ENCODE data around the gene PDSS2. TPM values are rescaled to one million over a fixed set of nuclear protein-coding genes. Genes with fewer than 3 reads are reported as not detected.
"Not testable (repeated sequence)": the region's sequence is repeated elsewhere in the genome, so short reads cannot be mapped to it uniquely, and the experiment has no call there.

PDSS2 gene
- total and polyA plus RNA-seq, 2 of the 4 experiments (the other 2 are of a cell fraction), result 8.6 to 9.2 TPM

DNA sequence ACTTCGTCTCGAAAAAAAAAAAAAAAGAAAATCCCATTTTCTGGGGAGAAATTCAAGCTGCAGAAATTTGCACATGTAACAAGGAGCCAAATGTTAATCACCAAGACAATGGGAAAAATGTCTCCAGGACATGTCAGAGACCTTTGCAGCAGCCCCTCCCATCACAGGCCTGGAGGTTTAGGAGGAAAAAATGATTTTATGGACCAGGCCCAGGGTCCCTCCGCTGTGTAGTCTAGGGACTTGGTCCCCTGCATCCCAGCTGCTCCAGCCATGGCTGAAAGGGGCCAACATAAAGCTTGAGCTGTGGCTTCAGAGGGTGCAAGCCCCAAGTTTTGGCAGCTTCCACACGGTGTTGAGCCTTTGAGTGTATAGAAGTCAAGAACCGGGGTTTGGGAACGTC lies 33.4 kb downstream of the PDSS2 start:
- H3K79me1 ChIP-seq (ENCODE audit: low read depth in 1 of 2, low read length in 2 of 2), result peaks cover 0 to 17% of the 10 kb centered on the region in 2 experiments; a peak in 2 of 4 replicates
- H3K9me3 ChIP-seq (ENCODE audit: control insufficient read depth, insufficient read depth, low read length); H3K4me2 ChIP-seq (ENCODE audit: low read depth, low read length); H3K27me3 ChIP-seq (ENCODE audit: control insufficient read depth, insufficient read depth, low read length); H2AK9ac ChIP-seq (replicated peaks; ENCODE audit: low read depth, low read length, poor library complexity); H3K4ac ChIP-seq (ENCODE audit: low read depth, low read length); intact Hi-C loops (cut with micrococcal nuclease); H2AFZ ChIP-seq (replicated peaks; ENCODE audit: low read length, poor library complexity); H3K4me3 ChIP-seq (ENCODE audit: insufficient read depth, low read depth, low read length); H2BK5ac ChIP-seq (ENCODE audit: low read depth, low read length, poor library complexity, severe bottlenecking); H4K5ac ChIP-seq (ENCODE audit: low read depth, low read length); H3K23ac ChIP-seq (ENCODE audit: low read depth, low read length); H2BK20ac ChIP-seq (ENCODE audit: low read depth, low read length); in situ Hi-C loops (cut with MboI; ENCODE audit: low sequenced_read_pairs); H3K56ac ChIP-seq (ENCODE audit: extremely low read depth, insufficient read depth, low read length); H3K9me1 ChIP-seq (ENCODE audit: insufficient read depth, low read length); H4K20me1 ChIP-seq (ENCODE audit: insufficient read depth, low read length); H3K9ac ChIP-seq (ENCODE audit: low read depth, low read length); POLR2A ChIA-PET (ENCODE audit: unreplicated experiment); H2BK120ac ChIP-seq (ENCODE audit: low read depth, low read length); H3K27ac ChIP-seq (ENCODE audit: insufficient read depth, low read length); CTCF ChIA-PET; H3K36me3 ChIP-seq (ENCODE audit: control insufficient read depth, insufficient read depth, low read length); dilution Hi-C loops (cut with HindIII; ENCODE audit: low sequenced_read_pairs, unreplicated experiment); H2BK15ac ChIP-seq (ENCODE audit: low read depth, low read length); DNase-seq; ATAC-seq (ENCODE audit: low read depth); H2AK5ac ChIP-seq (ENCODE audit: low read depth, low read length); BruUV-seq (replicated peaks); H4K91ac ChIP-seq (ENCODE audit: insufficient read depth, low read depth, low read length); H3K18ac ChIP-seq (ENCODE audit: low read depth, low read length); H3K14ac ChIP-seq (replicated peaks; ENCODE audit: low read depth, low read length); H4K8ac ChIP-seq (ENCODE audit: low read depth in 2 of 2, low read length in 2 of 2); H3K4me1 ChIP-seq (ENCODE audit: control insufficient read depth, insufficient read depth, low read length): not testable (repeated sequence)
- WGBS, 2 experiments (ENCODE audit: extremely low coverage in 2 of 2, insufficient read length in 1 of 2), result 61% methylated on average over 2 of the region's 6 CpGs; no CpG with 5 or more reads in 1 of the 2 experiments

All from IMR-90 (cell line).